ENCODE measurements around the gene PPP3CA.

Gene PPP3CA

DNA sequence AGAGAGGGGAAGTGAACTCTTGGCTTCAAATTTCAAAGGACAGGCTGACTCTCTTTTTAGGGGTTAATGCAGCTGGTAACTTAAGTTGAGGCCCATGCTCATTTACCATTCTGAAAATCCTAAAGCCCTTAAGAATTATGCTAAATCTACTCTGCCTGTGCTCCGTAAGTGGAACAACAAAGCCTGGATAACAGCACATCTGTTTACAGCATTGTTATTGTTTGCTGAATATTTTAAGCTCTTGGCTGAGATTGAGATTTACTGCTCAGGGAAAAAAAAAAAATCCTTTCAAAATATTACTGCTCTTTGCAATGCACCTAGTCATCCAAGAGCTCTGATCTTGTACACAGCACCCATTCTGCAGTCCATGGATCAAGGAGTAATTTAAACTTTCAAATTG, 17.7 kb downstream of the PPP3CA start:
- FAIRE-seq: no peak

DNA sequence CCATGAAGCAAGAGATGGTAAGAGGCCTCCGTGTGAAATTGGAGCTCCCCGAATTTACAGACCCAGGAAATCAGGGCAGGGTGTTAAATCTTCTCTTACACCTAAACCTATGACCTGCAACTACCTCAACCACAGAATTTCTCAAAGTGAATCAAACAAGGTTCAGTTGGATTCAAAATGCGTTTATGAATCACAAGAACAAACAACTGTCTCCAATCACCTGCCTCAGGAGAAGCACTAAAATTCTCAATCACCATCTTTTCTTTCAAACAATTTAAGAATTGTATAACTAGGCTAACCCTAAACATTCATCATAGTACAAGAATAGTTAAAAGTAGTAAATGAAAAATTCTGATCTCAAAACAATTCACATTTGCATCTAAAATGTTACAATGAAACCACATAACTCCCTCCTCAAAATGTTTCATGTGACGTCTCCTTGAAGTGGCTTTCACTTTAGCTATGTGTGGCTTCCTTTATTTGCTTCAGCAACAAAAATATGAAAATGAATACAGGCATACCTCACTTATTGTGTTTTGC, 19.2 kb downstream of the PPP3CA start:
- no peak for FAIRE-seq

DNA sequence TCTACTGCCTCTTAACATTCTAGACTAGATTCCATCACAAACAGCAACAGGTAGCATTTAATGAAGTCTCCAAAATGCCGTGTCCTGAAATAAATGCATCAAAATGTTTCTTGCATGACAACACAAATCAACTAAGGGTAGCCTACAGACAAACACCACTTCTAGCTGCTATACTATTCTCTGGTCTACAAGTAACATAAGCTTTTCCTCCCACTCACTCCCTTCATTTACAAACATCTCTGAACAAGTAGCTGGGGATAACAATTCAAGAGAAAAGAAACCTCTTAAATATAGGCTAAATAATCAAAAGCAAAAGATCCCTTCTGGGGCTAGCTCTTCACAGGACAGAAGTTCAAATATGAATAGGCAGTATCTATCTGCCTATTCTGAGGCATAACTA, 20.8 kb downstream of the PPP3CA start:
- no peak for FAIRE-seq

DNA sequence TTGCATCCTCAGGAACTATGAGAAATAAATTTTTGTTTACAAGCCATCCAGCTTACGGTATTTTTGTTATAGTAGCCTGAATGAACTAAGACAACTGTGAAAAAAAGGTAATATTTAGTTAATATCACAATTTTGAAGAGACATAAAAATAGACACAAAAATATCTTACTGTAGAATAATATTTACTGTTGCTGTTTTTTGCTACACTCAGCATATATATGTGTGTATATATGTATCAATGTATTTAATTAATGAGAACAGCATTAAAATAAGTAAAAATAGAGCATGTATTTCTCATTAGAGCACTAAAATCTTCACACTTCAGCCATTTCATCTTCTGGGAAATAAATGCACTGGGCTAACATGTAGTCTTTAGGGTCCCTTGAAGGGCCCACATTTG, 24.6 kb downstream of the PPP3CA start:
- no peak for FAIRE-seq

DNA sequence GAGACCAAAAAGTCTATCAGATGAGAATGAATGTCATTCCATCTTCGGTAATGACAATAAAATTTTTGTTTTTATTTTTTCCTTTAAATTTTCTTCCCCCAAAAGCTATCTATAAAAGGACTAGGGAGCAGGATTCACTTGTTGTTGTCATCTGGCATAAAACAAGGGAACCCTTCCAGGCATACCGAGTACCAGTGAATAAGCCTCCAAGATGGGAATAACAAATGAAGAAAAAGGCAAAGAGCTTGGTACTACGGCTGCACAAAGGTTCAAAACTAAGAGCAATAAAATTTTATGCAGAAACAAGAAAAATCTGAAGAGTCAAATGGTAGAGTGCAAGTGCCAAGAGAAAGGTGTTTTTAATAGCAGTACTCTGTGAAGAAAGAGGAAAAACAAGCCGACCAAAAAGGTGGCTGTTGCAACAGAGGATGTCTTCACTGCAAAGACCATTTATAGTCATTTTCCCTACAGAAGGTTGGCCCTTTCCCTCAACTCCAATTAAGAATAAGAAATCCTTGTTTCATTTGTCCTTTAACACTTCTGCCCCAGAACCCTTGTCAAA, 25.8 kb downstream of the PPP3CA start:
- no peak for FAIRE-seq

DNA sequence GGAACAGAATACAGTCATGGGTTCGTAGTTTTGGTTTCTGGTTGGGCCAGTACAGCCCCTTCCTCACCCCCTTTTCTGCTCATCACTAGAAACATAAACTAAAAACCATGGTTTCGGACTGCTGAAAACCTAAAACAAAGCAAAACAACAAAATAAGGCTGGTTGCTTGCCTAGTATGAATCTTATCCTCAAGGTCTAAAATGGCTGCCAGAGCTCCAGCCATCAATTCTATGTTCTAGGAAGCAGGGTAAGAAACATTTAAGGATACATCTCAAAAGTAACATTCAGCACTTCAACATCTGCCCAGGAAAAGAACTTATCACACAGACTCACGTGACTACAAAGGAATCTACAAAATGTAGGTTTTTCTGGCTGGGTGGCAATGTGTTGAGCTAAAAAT, 31.5 kb downstream of the PPP3CA start:
- FAIRE-seq: no peak

DNA sequence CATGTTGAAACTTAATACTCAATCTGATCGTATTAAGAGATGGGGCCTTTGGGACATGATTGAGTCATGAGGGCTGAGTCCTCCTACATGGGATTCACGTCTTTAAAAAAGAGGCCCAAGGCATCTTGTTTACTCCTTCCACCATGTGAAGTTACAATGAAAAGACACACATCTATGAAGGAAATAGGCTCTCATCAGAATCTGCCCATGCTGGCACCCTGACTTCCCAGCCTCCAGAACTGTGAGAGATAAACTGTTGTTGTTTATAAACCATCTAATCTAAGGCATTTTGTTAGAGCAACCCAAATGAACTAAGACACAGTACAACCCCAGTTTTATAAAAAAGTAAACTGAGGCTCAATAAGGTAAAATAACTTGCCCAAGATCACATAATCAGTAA, 32.3 kb downstream of the PPP3CA start:
- no peak for FAIRE-seq

DNA sequence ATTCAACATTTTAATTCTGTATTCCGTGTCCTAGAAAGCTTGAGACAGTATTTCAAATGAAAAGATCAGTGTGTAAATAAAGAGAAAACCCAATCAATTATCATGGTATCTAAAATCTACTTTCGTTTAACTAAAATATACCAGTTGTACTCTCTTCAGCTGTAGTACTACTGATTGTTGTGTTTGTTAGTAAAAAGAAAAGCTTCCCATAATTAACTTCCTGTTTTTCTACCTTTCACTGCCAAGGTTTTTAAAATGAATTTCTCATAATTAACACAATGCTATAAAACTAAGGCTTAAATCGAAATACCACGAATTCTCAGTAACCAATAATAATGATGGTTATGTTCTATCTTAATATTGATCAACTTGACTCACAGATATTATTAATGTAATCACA, 37.4 kb downstream of the PPP3CA start:
- no peak for FAIRE-seq

DNA sequence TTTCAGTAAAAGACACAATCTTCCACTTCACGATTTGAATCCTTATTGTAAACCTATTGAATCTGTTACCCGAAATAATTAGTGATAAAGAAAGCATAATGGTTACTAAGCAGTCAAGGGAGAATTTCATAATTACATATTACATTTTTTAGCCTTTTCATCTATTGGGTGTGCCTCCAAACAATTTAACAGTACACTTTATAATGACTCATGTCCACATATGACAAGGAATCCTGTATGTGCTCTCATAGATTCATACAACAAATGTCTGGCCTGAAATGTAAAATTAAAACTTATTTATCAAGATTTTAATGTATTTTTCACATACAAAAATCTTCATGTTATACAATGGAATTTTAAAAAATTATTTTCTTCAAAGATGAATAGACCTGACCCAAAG, 39.4 kb downstream of the PPP3CA start:
- FAIRE-seq: no peak

DNA sequence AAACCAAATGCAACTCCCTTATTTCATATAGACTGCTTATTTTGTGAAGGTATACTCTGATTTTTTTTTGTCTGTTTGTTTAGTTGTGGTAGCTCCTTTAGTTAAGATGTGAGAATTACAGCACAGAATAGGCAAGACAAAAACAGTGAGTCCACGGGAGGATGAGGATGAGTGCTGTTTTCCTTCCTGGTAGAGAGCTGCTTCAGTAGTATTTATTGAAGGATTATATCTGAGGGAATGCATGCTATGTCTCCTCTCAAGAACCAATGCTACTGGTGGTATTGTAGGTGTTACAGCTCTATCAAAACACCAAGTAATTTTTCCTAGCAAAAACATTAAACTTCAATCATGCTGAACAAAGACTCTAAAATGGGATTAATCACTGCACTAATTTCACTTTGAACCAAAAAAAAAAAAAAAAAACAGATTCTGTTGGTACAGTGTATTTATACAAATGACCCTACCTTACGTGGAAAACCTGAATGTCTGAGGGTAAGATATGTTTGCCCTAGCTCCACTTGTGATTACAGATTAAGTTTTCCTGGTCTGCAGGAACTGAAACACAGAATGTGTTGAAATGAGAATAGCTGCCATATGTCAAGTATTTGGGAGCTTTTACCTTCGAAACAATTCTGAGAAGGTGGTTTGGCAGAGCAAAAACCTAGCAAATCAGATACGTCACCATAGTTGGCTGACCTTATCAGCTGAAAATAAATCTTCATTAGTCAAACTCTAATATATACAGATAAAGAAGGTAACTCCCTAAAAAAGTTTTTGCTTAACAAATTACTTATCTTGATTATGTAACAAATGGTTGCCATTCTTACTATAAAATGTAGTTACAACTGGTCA, 40.3 kb downstream of the PPP3CA start:
- FAIRE-seq: no peak

DNA sequence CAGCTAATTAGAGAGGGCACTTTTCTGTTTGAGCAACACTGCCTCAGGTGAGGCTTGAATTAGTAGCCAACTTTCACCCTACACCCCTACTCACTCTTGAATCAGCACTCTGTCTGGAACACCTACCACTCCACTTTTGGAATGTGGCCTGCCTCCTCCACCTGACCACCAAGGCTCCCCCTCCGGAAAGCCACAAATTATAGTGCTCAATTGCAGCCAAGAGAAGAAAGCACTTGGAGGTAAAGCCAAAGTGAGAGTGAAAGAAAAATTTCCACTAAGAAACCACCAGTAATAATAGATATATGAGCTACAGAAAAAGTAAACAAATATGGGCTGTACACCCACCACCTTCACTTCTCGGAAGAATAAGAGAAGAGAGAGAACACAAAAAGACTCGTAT, 41.1 kb downstream of the PPP3CA start:
- no peak for FAIRE-seq

DNA sequence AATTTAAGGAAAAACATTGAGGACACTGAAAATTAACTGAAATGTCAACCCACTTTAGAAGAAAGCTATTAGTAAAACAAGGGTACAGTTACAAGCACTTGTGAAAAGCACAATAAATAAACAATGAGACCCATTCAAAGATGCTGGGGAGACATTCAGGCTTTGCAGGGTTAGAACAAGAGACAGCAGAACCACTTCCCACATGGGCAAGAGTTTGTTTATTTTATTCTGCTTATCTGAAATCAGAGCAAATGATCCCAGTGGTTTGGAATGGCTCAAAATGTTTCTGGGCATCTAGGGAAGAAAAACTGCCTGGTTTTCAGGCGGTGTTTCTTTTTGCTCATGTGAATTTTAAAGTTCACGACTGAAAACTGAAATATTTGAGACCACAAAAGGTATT, 42.4 kb downstream of the PPP3CA start:
- FAIRE-seq: no peak

DNA sequence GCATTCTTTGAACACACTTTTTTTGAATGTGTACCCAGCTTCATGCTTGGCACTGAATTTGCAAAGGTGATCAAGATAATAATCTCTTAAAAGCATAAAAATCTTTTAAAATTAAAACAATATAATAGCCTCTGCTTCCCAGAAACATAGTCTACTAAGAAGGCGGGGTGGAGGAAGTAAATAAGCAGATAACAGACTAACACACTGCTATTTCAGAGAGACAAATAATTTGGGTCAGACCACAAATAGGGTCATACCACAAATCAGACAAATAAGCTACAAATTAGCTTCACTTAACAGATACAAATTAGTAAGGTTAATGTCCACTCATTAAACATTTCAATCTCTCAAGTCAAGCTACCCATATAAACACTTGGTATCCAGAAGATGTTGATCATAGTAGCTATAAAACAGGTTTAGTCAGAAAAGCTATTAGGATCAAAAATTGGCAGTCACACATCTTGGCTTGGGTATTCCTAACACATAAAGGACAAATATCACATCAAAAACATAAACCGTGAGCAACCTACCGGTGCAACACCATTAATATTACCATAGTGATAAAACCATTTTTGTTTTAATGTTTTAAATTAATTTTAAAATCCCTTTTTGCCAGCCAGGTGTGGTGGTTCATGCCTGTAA, 47.3 kb downstream of the PPP3CA start:
- no peak for FAIRE-seq

DNA sequence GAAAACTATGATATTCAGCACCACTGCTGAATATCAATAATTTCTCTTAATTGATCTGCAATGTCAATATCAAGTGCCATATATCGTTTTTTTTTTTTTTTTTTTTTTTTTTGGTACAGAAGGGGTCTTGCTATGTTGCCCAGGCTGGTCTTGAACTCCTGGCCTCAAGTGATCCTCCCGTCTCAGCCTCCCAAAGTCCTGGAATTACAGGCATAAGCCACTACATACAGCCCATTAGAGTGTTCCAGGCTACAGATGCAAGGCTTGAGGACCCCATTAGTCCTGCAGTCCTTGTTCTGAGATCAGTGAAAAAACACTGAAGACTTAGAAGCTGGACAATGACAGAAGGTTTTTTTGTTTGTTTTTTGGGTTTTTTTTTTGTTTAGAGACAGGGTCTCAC, 48.3 kb downstream of the PPP3CA start:
- FAIRE-seq: no peak

DNA sequence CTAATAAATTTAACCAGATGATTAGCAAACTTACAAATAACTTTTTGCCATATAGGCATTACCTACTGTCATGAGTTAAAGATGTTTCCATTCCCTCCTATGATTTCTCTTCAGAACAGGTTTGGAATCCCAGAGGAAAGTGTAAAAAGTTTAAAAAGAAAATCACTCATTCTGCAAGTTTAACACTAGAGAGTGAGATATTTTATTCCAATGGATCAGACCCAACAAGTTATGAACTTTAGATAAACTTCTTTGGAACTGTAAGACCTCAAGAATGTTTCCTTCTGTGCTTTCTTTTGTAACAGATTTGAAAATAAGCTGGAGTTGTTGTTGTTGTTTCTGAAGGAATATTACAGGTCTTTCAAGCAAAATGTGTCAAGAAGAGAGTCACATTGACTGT, 51.6 kb downstream of the PPP3CA start:
- FAIRE-seq: no peak

DNA sequence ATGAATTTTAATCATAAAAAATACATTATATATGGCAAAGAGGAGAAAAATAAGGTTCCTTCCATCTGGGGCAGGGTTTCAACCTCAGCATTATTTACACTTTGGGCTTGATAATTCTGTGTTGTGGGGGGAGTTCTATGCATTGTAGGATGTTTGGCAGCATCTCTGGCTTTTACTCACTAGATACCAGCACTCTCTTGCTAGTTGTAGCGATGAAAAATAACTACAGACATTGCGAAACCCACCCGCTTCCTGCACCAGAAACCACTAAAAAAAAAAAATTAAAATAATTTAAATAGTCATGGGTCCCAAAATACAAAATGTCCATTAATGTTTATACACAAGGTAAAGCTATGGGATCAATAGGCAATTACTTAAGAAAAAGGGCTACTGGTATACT, 52.7 kb downstream of the PPP3CA start:
- no peak for FAIRE-seq

DNA sequence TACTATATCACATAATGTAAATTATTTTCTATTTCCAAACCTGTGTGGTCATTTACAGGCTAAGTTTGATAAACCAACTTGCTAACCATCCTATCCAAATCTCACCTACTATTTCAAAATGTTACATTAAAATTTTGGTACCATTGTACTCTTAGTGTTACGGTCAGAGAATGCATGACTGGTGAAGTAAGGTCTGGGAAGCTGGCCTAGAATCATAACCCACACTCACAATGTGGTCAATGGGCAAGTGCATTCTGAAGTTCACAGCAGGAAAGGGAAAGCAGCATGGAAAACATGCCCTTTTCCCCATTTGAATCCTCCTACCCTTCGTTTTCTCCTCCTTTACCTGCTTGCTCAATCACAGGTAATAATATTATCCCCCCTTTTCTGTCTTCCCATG, 54.4 kb downstream of the PPP3CA start:
- no peak for FAIRE-seq

DNA sequence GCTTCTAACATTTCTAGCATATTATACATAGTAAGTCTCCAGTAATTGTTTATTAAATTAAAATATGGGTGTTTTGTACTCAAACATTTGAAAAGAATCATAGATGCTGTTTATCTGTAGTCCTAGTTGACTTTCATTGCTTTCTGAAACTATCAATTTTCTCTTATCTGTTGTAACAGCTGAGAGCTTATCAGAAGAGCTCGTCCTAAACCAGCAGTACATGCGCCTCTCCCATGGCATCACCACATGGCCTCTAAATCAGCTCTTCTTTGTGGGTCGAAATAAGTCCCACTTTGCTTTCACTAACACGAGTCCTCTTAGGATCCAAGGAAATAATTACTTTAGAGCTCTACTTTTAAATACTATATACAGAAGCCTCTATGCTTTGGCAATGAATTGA, 55.1 kb downstream of the PPP3CA start:
- no peak for FAIRE-seq

DNA sequence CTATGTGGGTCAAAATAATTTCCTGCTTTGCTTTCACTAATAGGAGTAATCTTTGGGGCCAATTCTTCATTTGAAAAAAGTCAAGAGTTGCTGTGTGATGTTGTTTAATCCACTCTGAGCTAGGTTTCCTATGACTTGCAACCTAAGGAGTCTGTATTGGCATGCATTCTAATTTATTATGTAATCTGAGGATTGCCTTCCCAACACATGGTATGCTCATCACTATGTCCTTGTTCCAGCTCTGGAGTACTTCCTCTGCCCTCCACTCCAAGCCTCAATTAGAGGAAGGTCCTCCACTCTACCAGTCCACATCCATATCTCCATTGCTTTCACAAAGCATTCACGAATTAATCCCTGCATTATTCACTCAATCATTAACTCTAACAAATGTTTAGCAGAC, 56.1 kb downstream of the PPP3CA start:
- FAIRE-seq: no peak

DNA sequence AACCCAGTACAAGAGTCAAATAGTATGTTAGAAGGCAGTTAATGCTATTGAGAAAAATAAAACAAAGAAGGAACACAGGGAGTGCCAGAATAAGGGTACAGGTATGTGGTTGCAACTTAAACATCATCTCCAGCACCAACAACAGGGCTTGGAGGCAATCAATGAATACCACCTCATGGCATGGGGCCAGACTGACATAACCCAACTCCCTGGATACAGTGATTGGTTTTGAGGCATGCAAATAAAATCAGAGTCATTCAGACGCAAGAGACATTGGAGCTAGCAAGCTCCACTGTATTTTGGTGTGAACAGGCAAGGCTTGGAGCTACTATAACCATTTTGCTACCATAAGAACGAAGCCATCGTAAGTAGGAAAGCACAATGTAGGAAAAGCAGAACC, 56.7 kb downstream of the PPP3CA start:
- no peak for FAIRE-seq

DNA sequence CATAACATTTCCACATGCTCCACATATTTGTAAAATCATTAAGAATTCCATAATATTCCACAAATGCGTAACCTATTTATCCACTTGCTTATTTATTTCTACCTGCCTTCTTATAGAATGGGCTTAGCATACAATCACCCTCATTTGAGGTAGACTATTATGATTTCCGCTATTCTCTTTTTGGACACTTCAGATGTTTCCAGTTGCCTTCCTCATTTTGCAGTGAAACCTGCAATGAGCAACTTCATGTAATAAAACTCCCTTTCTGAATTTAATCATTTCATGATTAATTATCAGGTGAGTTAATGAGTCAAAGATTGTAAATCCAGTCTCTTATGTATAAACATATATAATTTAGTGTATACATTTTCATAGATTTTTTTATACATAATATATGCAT, 58.0 kb downstream of the PPP3CA start:
- FAIRE-seq: no peak

DNA sequence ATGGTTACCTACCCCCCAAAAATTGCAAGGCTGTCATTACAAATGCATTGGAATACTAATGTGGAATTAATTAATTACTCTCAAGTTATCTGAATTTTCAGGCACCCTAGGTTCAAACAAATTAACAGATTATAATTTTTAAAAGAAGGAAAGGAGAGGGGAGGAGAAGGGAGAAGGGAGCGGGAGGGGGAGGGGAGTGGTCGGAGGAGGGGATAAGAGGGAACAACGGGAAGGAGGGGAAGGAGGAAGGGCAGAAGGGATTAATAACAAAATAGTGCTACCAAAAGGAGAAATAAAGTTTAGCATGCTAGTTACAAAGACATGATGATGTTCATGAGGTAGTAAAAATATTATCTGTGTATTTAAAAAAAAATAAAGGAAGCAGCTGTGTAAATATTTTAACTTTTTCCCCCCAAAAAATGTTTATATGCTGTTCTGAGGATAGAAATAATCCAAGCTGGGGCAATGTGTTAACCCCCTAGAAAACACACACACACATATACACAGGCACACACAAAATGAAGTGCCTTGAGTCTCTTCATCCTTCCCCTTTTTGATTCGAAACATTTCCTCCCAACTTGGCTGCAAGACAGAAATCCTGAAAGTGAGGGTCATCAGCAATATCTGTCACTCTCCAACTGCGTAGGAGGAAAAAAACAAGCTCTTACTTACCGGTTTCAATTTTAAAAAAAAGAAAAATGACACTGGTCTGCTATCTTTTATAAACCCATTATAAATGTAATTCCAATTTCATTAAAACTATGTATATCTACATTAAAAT, 58.8 kb downstream of the PPP3CA start:
- FAIRE-seq: no peak

DNA sequence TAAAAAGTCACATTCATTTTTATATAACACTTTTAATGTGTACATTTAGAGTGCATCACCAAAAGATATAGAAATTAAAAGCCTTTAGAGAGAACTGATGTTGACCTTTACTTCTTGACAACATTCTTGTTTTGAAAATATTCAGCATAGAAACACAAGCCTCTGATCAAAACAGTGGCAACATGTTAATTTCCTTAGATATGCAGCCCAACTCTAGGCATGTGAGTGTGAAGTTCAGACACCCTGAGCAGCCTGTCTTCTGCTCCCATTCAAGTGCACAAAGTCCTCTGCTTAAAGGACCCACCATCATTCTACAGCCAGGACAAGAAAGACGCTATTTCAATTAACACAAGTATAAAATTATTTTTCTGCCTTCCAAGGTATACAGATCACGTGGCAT, 60.0 kb downstream of the PPP3CA start:
- FAIRE-seq: no peak

Measured in TTC549 (cell line).